Inflammatory macrophage (primary cell): ENCODE results near the gene GRB10.

Experiments used
- DNase-seq, 2 donors: peaks; one replicate each; pipeline ENCODE4 v3.0.0-alpha.2; 2020 to 2022

Gene GRB10

GRCh38 chr7:50653126-50653864, 129.4 kb downstream of the GRB10 start:
- DNase-seq = peak; percentile 37 to 77

DNA sequence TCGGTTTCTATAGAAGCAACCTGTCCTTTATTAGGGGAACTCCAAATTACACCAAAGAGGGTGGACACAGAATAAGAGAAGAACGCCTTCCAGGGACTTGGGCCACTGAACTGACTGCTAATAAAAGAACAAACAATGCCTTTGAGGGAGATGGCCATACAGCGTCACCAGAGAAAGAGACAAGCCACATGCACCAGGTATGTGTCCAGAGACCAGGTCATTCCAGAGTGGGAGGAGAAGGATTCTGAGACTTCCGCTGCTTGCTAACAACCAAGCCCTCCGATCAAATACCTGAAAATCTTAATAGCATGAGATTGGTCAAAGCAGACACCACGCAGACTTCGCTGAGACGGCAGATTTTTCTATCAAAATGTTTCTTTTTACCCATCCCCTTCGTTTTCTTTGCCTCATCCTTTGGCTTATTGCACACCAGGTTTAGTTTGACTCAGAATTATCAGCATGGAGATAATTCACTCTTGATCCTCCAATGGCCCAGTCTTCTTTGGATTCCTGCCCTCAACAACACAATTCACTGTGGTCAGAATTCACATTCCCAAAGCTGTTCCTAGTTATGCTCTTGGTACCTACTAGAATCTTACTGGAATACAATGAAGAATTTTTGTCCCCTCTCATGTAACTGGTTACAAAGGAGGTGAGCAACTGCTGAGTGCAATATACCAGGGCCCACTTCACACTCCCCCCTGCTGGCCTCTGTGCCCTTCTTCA, 130.1 kb downstream of the GRB10 start:
- DNase-seq = no peak

- DNase-seq = peak; percentile 48 to 69
Measured at GRCh38 chr7:50651271-50651989, 131.3 kb downstream of the GRB10 start.

DNA sequence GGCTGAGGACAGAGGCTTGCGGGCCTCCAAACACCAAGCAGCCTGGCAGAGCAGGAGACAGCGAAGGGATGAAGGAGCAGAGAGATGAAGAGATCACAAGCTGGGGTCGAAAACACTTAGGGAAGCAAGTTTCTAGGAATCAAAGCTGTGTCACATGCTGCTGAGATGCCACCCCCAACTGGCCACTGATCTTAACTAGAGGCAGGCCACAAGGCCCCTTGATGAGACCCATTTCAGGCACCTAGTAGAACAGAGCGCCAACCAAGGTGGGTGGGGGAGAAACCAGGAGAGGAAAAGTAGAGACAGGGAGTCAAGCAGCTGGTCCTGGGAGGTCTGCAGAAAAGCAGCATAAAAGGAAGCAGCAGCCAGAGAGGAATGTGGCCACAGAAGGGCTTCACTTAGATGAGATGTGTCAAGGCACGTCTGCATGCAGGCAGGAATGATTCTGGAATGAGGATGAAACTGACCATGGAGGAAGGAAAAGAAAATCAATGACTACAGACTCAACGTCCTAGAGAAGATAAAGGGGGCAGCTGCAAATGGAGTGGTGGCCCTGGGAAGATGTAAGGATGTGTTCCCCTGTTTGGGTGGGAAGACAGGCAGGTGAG, 132.5 kb downstream of the GRB10 start:
- DNase-seq = no peak

GRCh38 chr7:50649259-50649885, 133.3 kb downstream of the GRB10 start:
- no peak for DNase-seq

- no peak for DNase-seq
Measured at GRCh38 chr7:50648570-50649169, 134.0 kb downstream of the GRB10 start.

- DNase-seq = no peak
Measured at GRCh38 chr7:50648076-50648475, 134.6 kb downstream of the GRB10 start.

- DNase-seq = no peak
Measured at GRCh38 chr7:50647286-50647980, 135.3 kb downstream of the GRB10 start.

DNA sequence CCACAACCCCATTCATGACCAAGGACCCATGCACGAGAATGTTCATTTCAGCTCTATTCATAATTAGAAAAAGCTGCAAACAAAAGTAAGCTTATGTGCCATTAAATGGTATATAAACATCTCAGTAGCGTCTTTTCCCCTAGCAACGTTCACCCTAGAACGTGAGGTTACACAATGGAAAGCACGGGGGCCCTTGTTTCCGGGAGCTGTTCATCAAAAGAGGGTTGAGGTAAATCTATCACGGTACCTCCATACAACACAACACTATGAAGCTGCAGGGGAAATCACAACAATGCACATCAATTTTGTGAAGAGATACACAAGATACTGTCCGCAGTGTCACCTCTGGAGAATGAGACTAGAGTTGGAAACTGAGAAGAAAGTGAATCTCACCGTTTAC, 136.6 kb downstream of the GRB10 start:
- DNase-seq = no peak

DNA sequence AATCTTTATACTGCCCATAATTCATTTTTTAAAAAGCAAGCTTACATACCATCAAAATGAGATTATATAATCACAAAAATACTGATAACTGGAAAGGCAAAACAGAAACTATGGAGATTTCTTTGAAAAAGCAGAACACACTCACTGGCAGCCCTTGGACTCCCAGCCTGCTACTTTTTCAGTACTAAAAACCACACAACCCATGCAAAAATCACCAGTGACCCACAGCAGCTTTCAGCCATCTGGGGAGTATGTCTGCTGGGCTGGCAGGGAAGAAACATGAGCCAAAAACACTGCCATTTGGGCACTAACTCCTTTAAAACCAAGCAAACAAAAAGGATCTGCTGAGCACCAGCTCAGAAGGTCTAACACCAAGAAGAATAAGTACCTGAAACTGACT, 137.5 kb downstream of the GRB10 start:
- no peak for DNase-seq

- no peak for DNase-seq
Measured at GRCh38 chr7:50644586-50644985, 138.1 kb downstream of the GRB10 start.

GRCh38 chr7:50644114-50644513, 138.6 kb downstream of the GRB10 start:
- no peak for DNase-seq

DNA sequence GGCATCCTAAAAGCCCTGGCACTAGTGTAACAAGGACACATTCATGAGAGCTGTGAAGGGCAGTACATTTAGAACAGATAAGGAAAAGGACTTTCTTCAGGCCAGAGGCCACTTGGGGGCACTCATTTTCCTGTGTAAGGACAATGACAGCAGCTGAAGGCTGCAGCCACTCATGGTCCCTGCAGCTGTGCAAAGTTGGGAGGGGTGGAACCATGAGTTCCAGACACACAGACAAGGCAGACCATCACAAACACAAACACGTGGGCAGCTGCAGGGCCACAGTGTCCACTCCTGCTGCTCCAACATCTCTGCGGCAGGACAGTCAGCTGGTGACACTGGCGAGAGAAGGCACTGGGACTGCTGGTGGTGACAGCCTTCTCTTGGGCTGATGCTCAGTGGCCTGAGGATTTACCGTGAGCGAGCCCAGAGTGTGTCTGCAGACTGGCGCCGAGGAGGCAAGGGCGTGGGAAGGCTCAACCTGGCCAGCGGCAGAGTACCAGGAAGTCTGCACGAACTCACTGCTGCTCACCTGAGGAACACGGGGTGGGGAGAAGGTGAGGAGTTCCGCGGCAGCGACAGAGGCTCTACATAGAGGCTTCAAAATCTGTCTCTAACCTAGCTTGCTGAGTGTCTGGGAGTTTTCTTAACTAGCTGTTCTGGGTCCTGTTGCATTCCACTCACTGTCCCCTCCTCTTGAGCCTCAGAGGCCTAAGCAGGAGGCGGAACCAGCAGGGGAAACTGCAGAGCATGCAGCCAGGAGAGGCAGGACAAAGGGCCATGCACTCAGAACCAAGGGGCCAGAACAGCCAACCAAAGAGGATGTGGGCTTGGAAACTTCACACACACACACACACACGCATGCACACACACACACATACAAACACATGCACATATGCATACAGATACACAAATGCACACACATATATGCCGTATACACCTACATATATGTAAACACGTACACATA, 141.0 kb downstream of the GRB10 start:
- DNase-seq = peak in 1 of 2 donors; percentile 19

DNA sequence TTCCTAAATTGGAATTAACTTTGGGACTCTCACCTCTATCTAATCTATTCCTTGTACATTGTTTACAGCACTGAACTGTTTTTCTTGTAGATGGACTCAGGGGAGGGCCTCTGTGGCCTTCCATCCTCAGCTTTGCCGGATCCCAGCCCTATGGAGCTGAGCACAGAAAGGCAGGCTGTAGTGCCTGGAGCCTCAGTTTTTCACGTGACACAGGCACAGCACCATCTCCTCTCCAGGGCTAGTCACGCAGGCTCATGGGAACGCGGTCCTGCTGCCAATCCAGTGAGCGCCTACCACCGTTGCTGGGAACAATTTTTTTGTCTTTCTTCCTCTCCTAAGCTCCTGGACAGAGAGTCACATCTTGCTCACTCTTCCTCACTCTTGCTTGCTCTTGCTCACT, 141.9 kb downstream of the GRB10 start:
- no peak for DNase-seq

GRCh38 chr7:50640256-50640655, 142.4 kb downstream of the GRB10 start:
- no peak for DNase-seq

GRCh38 chr7:50637725-50638643, 144.7 kb downstream of the GRB10 start:
- DNase-seq = no peak

DNA sequence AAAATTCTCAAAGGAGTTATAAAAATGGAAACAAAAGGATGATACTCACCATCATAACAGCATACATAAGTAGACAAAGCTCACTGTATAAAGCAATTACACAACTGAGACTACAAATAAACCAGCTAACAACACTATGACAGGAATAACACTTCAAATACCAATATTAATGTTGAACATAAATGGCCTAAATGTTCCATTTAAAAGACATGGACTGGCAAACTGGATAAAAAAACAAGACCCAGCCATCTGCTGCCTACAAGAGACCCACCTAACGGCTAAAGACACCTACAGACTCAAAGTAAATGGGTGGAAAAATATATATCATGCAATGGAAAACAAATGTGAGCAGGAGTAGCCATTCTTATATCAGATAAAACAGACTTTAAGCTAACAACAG, 148.3 kb downstream of the GRB10 start:
- no peak for DNase-seq

GRCh38 chr7:50633414-50633710, 149.3 kb downstream of the GRB10 start:
- no peak for DNase-seq
